Measurements from ENCODE around the gene GLRX2.

- TF ChIP-seq CTCF (conservative IDR thresholded peaks at IDR 0.05 in 1 of 2, IDR thresholded peaks at IDR 0.05 in 1 of 2; ENCODE audit: low read depth in 1 of 2, low read length in 2 of 2) (no peak), EZH2 (IDR thresholded peaks at IDR 0.05; ENCODE audit: low read length, missing control alignments) (no peak)
Measured at GRCh38 chr1:193086342-193086741, 18.9 kb downstream of the GLRX2 start.
